ENCODE measurements around the gene FRMD4A. TPM values are rescaled to one million over a fixed set of nuclear protein-coding genes. Genes with fewer than 3 reads are reported as not detected.

FRMD4A gene
- total RNA-seq, 4 donors from 2014 or later, result 5.6 to 34.1 (median 19.4) TPM

GRCh38 chr10:13745271-13745670, 585.5 kb downstream of the FRMD4A start:
- intact Hi-C loops (cut with DNase I; ENCODE audit: low total_unique reads), result no loop called here
- Histone ChIP-seq H3K27me3 (no peaks in the 10 kb centered on the region), H3K4me1 (no peaks in the 10 kb centered on the region), H3K9me3 (no peaks in the 10 kb centered on the region), H3K27ac (no peak overlapping the region), H3K36me3 (no peaks in the 10 kb centered on the region), H3K4me3 (no peak overlapping the region)
- TF ChIP-seq POLR2A (IDR thresholded peaks at IDR 0.05) (no peak), CTCF (IDR thresholded peaks at IDR 0.05) (no peak)
- no peak for DNase-seq

- H3K27ac ChIP-seq, result no peak overlapping the region
- no peaks in the 10 kb centered on the region for H3K4me1 ChIP-seq
- no peaks in the 10 kb centered on the region for H3K27me3 ChIP-seq
- no peak overlapping the region for H3K4me3 ChIP-seq
- DNase-seq, result no peak
- intact Hi-C loops (cut with DNase I; ENCODE audit: low total_unique reads), result no loop called here
- no peak for TF ChIP-seq CTCF (IDR thresholded peaks at IDR 0.05)
- H3K9me3 ChIP-seq, result no peaks in the 10 kb centered on the region
- no peaks in the 10 kb centered on the region for H3K36me3 ChIP-seq
These were observed 586.8 kb downstream of the FRMD4A start for GRCh38 chr10:13743963-13744362.

DNA sequence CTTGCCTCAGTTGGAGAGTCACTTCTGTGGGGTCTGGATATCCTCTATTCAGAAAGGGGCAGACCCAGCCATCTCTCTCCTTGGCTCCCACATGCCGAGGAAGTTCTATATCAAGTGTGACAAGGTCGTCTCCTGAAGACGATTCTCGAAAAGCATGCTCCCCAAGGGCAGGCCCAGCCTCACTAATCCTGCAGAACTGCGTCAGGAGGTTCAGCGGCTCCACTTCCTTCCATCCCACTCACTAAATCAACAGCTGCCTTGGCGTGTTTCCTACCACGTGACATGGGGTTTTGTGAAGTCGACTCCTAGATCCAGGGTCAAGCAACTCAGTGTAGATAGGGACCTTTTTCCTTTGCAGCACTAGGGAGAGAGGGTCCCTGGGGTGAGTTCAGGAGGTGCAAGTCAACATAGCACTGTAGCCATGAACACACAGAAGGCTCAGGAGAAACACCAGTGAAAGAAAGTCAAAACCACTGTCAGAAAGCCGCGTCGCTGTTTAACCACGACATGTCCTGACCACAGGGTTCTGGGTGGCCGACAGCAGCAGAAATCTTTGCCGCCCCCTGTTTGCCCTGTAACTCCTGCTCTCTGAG, 587.5 kb downstream of the FRMD4A start:
- Histone ChIP-seq H3K9me3 (no peaks in the 10 kb centered on the region), H3K36me3 (no peaks in the 10 kb centered on the region), H3K4me1 (no peaks in the 10 kb centered on the region), H3K27me3 (no peaks in the 10 kb centered on the region), H3K27ac (no peak overlapping the region), H3K4me3 (no peak overlapping the region)
- TF ChIP-seq CTCF (IDR thresholded peaks at IDR 0.05) (no peak), POLR2A (IDR thresholded peaks at IDR 0.05) (no peak)
- no peak for DNase-seq
- intact Hi-C loops (cut with DNase I; ENCODE audit: low total_unique reads), result no loop called here

DNA sequence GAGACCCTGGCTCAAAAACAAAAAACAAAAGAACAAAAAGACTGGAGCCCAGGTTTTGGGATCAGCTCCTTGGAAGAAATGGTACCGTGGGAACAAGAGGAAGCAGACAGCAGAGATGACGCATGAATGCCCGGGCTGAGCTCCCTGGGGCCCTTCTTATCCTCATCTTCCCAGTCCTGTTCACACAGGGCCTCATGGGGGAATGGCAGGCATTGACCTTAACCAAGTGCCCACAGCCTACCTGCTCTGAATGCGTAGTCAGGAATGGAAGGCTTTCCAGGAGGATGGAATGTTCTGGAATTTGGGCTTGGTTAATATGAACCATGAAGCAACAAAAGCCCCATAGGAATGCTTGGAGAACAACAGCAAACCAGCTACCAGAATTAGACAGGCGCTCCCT, 589.3 kb downstream of the FRMD4A start:
- H3K27ac ChIP-seq, result no peak overlapping the region
- DNase-seq, result no peak
- no peaks in the 10 kb centered on the region for H3K4me1 ChIP-seq
- no peak overlapping the region for H3K4me3 ChIP-seq
- intact Hi-C loops (cut with DNase I; ENCODE audit: low total_unique reads), result no loop called here
- H3K9me3 ChIP-seq, result no peaks in the 10 kb centered on the region
- no peaks in the 10 kb centered on the region for H3K36me3 ChIP-seq
- TF ChIP-seq POLR2A (IDR thresholded peaks at IDR 0.05) (no peak), CTCF (IDR thresholded peaks at IDR 0.05) (no peak)
- no peaks in the 10 kb centered on the region for H3K27me3 ChIP-seq

DNA sequence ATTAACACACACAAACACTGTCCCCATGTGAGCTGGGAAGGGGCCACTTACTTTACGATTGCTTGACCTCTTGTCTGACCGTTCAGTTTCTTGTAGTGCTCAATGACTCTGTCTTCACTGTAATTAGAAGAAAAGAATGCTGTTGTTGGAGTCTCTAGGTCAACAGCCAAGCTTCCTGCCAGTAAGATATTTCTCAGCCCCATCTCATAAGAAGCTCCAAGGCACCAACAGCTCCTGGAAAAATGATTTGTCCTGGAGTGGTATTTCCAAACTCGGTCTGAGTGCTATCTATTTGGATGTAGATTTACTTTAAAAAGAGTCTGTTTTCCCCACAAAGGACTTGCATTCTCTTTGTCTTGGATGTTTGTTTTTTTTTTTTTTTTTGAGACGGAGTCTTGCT, 590.3 kb downstream of the FRMD4A start:
- TF ChIP-seq POLR2A (IDR thresholded peaks at IDR 0.05) (no peak), CTCF (IDR thresholded peaks at IDR 0.05) (no peak)
- H3K27me3 ChIP-seq, result no peaks in the 10 kb centered on the region
- intact Hi-C loops (cut with DNase I; ENCODE audit: low total_unique reads), result no loop called here
- H3K4me1 ChIP-seq, result no peaks in the 10 kb centered on the region
- no peak overlapping the region for H3K27ac ChIP-seq
- no peaks in the 10 kb centered on the region for H3K9me3 ChIP-seq
- H3K4me3 ChIP-seq, result no peak overlapping the region
- no peak for DNase-seq
- H3K36me3 ChIP-seq, result no peaks in the 10 kb centered on the region

All from uterus (tissue), 4 donors.